AG04450 (cell line): Measurements from ENCODE around the gene LRRC8C. TPM values are rescaled to one million over a fixed set of nuclear protein-coding genes. Genes with fewer than 3 reads are reported as not detected.

Source experiments
- CTCF ChIA-PET: fragments of 300-600, 350-600 bp; formaldehyde crosslinking; extraction: SDS; loops from one replicate; lab custom pipeline; 2022; ENCODE audit warnings: antibody characterized with exemption, inconsistent platforms; lab: Charles Lee
- POLR2A ChIA-PET: fragments of 350-600 bp; formaldehyde crosslinking; extraction: SDS; loops from one replicate; lab custom pipeline; 2021; ENCODE audit warnings: antibody characterized with exemption, inconsistent platforms; lab: Yijun Ruan, JAX
- DNase-seq: peaks from one replicate; pipeline ENCODE4 v3.0.0-alpha.2; 2011; ENCODE audit warnings: low read depth, low spot score
- H3K27ac ChIP-seq: one replicate; pipeline ENCODE4 v1.5.1; 2012; ENCODE audit warnings: low read depth, low read length, control low read depth
- H3K27me3 ChIP-seq: one replicate; pipeline ENCODE4 v1.6.0; 2012; ENCODE audit warnings: low read length; ENCODE audit not compliant: control insufficient read depth, insufficient read depth
- H3K4me3 ChIP-seq: 2 replicates; pipeline ENCODE4 v1.5.1; 2011; ENCODE audit warnings: mild to moderate bottlenecking, low read depth, low read length, control low read depth
- H3K9me3 ChIP-seq: 2 replicates; pipeline ENCODE4 v1.5.1; 2012; ENCODE audit warnings: low read length; ENCODE audit not compliant: control insufficient read depth, insufficient read depth
- CTCF ChIP-seq: IDR thresholded peaks from 2 replicates; pipeline ENCODE4 v1.5.1; 2011; ENCODE audit warnings: low read depth, low read length, control low read depth, inconsistent platforms
- polyA plus RNA-seq: library from polyadenylated mRNA; depleted of rRNA; stranded (reverse); fragments of >200 nt; gene quantifications from 2 replicates; pipeline ENCODE4 v1.2.3, GENCODE V29; 2011

The LRRC8C gene
- polyA plus RNA-seq, 1 experiment = 19.4 TPM

GRCh38 chr1:89671775-89672488 lies 39.0 kb downstream of the LRRC8C start:
- DNase-seq = no peak
- ChIA-PET POLR2A (no interaction called here), CTCF (interaction anchor here (0.7 to 1.4 kb wide), 3 partner anchors 10 to 49 kb away, joined by 3 to 4 read pairs (median 4); no protein-coding TSS in a partner anchor)
- Histone ChIP-seq H3K27me3 (no peaks in the 10 kb centered on the region), H3K4me3 (no peak overlapping the region), H3K27ac (no peak overlapping the region), H3K9me3 (no peaks in the 10 kb centered on the region)
- TF ChIP-seq CTCF = no peak

GRCh38 chr1:89672489-89673183 lies 39.7 kb downstream of the LRRC8C start:
- no peak for TF ChIP-seq CTCF
- CTCF ChIA-PET = interaction anchor here (0.7 to 0.8 kb wide), 2 partner anchors 13 to 49 kb away, joined by 4 read pairs; no protein-coding TSS in a partner anchor
- no peaks in the 10 kb centered on the region for H3K27me3 ChIP-seq
- H3K27ac ChIP-seq = no peak overlapping the region
- H3K9me3 ChIP-seq = no peaks in the 10 kb centered on the region
- no peak for DNase-seq
- H3K4me3 ChIP-seq = no peak overlapping the region
- POLR2A ChIA-PET = no interaction called here

- Histone ChIP-seq H3K27ac (no peak overlapping the region), H3K4me3 (no peak overlapping the region), H3K27me3 (no peaks in the 10 kb centered on the region), H3K9me3 (no peaks in the 10 kb centered on the region)
- TF ChIP-seq CTCF = no peak
- DNase-seq = no peak
- ChIA-PET CTCF (no interaction called here), POLR2A (no interaction called here)
Observed at GRCh38 chr1:89673251-89673650, 40.3 kb downstream of the LRRC8C start.

- H3K27me3 ChIP-seq = no peaks in the 10 kb centered on the region
- no peaks in the 10 kb centered on the region for H3K9me3 ChIP-seq
- no peak overlapping the region for H3K4me3 ChIP-seq
- DNase-seq = no peak
- POLR2A ChIA-PET = no interaction called here
- TF ChIP-seq CTCF = no peak
- no peak overlapping the region for H3K27ac ChIP-seq
- CTCF ChIA-PET = interaction anchor here (0.5 to 3.8 kb wide), 3 partner anchors 19 to 692 kb away, joined by 4 to 15 read pairs (median 5); no protein-coding TSS in a partner anchor
Observed at GRCh38 chr1:89675677-89676076, 42.8 kb downstream of the LRRC8C start.
